IPS-20b (cell line): ENCODE results near the gene ABCG5.

Experiments
- H3K27ac ChIP-seq: one replicate; pipeline ENCODE4 v1.5.1; 2013; ENCODE audit warnings: low read length
- H3K27me3 ChIP-seq: 2 replicates; pipeline ENCODE4 v1.6.1; 2013; ENCODE audit warnings: mild to moderate bottlenecking, low read length, inconsistent platforms; ENCODE audit not compliant: insufficient read depth
- H3K36me3 ChIP-seq: 2 replicates; pipeline ENCODE4 v1.6.1; 2013; ENCODE audit warnings: low read depth, mild to moderate bottlenecking, inconsistent platforms, low read length, moderate library complexity; ENCODE audit not compliant: insufficient read depth
- H3K4me1 ChIP-seq: 2 replicates; pipeline ENCODE4 v1.6.1; 2013; ENCODE audit warnings: mild to moderate bottlenecking, control low read depth, inconsistent platforms, low read length, moderate library complexity; ENCODE audit not compliant: insufficient read depth
- H3K4me3 ChIP-seq: 2 replicates; pipeline ENCODE4 v1.5.1; 2013; ENCODE audit warnings: mild to moderate bottlenecking, low read length, inconsistent platforms
- H3K9ac ChIP-seq: 2 replicates; pipeline ENCODE4 v1.6.1; 2013; ENCODE audit warnings: low read depth, mild to moderate bottlenecking, inconsistent platforms, low read length, moderate library complexity
- H3K9me3 ChIP-seq: 2 replicates; pipeline ENCODE4 v1.6.1; 2013; ENCODE audit warnings: mild to moderate bottlenecking, low read depth, low read length, inconsistent platforms; ENCODE audit not compliant: insufficient read depth

The ABCG5 gene

GRCh38 chr2:43838560-43839267, at the start of gene ABCG5, which contains the start of gene ABCG8:
ABCG5 (minus strand) TSS chr2:43838839; CDS start chr2:43838679, 160 bp downstream.
ABCG8 (plus strand) TSS chr2:43838971; CDS start chr2:43839054, 83 bp downstream.
- H3K27ac ChIP-seq = no peak within 1 kb of the TSS
- H3K4me3 ChIP-seq = no peak within 1 kb of the TSS
- no peaks in the 10 kb centered on the region for H3K4me1 ChIP-seq
- H3K9me3 ChIP-seq = no peaks in the 10 kb centered on the region
- no peak within 1 kb of the TSS for H3K9ac ChIP-seq
- H3K27me3 ChIP-seq = no peaks in the 10 kb centered on the region
- no peaks in the 10 kb centered on the region for H3K36me3 ChIP-seq

GRCh38 chr2:43887176-43887575, 48.5 kb upstream of the ABCG5 start:
- no peaks in the 10 kb centered on the region for H3K9me3 ChIP-seq
- H3K36me3 ChIP-seq = peaks cover 61% of the 10 kb centered on the region
- H3K27ac ChIP-seq = no peak overlapping the region
- H3K4me1 ChIP-seq = no peaks in the 10 kb centered on the region
- H3K4me3 ChIP-seq = no peak overlapping the region
- no peak overlapping the region for H3K9ac ChIP-seq
- H3K27me3 ChIP-seq = no peaks in the 10 kb centered on the region

- H3K4me3 ChIP-seq = no peak overlapping the region
- no peak overlapping the region for H3K9ac ChIP-seq
- peaks cover 41% of the 10 kb centered on the region for H3K36me3 ChIP-seq
- H3K27me3 ChIP-seq = no peaks in the 10 kb centered on the region
- H3K27ac ChIP-seq = no peak overlapping the region
- no peaks in the 10 kb centered on the region for H3K4me1 ChIP-seq
- no peaks in the 10 kb centered on the region for H3K9me3 ChIP-seq
These were observed 46.5 kb upstream of the ABCG5 start for GRCh38 chr2:43885132-43885632.

DNA sequence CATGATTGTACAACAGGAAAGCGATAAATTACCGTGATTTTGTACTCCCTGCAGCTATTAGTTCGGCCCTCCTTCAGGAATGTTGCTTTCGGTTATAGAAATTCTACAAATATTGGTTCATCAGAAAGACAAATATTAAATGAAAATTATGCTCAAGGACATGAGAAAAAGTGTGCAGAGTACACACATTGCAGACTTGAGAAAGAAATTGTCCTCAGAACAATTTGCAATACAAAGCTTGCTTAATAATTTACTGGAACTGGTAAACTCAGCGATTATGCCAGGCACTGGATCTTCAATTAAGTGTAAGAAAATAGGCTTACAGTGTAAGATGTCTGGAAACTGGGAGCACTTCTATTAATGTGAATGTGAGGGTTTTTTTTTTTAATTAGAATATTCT, 46.0 kb upstream of the ABCG5 start:
- Histone ChIP-seq H3K36me3 (peaks cover 37% of the 10 kb centered on the region), H3K4me3 (no peak overlapping the region), H3K27me3 (no peaks in the 10 kb centered on the region), H3K9ac (no peak overlapping the region), H3K27ac (no peak overlapping the region), H3K9me3 (no peaks in the 10 kb centered on the region), H3K4me1 (no peaks in the 10 kb centered on the region)

DNA sequence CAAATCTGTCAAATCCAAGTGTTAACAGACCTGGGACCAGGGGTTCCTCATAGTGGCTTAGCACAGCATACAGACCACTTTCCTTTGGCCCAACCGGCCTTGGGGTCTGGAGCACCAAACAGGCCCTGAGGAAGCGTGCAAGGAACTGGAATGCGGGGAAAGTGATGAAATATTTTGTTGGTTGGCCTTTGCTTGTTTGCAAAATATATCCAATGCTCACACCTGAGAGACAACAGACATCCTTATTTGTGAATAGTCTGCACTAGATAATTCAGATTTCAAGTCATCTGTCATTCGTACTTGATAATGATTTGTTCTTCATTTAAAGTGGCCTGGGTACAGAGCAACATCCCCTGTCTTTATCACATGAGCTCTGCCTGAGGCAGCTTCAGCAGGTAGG, 43.7 kb upstream of the ABCG5 start:
- no peak overlapping the region for H3K27ac ChIP-seq
- H3K4me3 ChIP-seq = no peak overlapping the region
- peaks cover 13% of the 10 kb centered on the region for H3K36me3 ChIP-seq
- no peak overlapping the region for H3K9ac ChIP-seq
- no peaks in the 10 kb centered on the region for H3K27me3 ChIP-seq
- H3K4me1 ChIP-seq = no peaks in the 10 kb centered on the region
- H3K9me3 ChIP-seq = no peaks in the 10 kb centered on the region

- no peaks in the 10 kb centered on the region for H3K9me3 ChIP-seq
- no peak overlapping the region for H3K27ac ChIP-seq
- no peaks in the 10 kb centered on the region for H3K4me1 ChIP-seq
- no peaks in the 10 kb centered on the region; the same call in 1 of the 2 replicates for H3K36me3 ChIP-seq
- H3K27me3 ChIP-seq = no peaks in the 10 kb centered on the region
- H3K4me3 ChIP-seq = no peak overlapping the region
- no peak overlapping the region for H3K9ac ChIP-seq
These were observed 42.3 kb upstream of the ABCG5 start for GRCh38 chr2:43880952-43881351.

DNA sequence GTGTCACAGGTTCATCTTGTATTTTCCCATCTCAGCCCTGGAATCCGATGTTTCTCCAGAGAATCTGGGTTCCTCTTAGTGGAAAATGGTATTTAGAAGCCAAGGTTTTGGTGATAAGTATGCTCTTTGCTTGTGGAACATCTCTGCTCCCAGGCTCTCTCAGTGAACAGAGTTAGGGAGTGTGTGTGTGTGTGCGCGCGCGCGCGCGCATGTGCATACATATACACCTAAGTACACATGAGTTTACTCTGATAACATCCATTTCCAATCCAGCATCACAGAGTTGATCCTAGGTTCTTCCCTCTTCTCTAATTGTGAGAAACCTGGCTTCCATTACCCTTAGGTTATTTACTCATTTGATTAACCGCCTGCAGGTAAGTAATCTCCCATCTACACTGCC, 41.8 kb upstream of the ABCG5 start:
- H3K27me3 ChIP-seq = no peaks in the 10 kb centered on the region
- no peaks in the 10 kb centered on the region; the same call in 1 of the 2 replicates for H3K36me3 ChIP-seq
- no peaks in the 10 kb centered on the region for H3K4me1 ChIP-seq
- H3K9ac ChIP-seq = no peak overlapping the region
- no peak overlapping the region for H3K27ac ChIP-seq
- H3K4me3 ChIP-seq = no peak overlapping the region
- no peaks in the 10 kb centered on the region for H3K9me3 ChIP-seq

DNA sequence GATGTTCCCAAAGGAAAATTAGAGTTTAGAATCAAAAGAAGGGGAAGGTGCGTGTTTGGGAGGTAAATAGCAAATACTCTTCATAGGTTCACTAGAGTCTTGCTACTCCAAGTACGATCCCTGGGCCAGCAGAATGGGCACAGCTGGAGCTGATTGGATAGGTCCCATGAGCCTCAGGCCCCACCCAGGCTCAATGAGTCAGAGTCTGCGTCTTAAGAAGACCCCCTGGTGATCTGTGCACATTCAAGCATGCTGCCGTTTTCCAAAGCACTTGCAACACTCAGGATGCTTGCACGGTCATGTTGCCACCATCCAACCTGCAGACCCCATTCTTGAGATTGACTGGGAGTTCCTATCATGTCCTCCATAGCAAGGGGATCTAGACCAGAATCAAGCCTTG, 40.6 kb upstream of the ABCG5 start:
- Histone ChIP-seq H3K36me3 (no peaks in the 10 kb centered on the region), H3K4me1 (no peaks in the 10 kb centered on the region), H3K27me3 (no peaks in the 10 kb centered on the region), H3K9me3 (no peaks in the 10 kb centered on the region), H3K27ac (no peak overlapping the region), H3K9ac (no peak overlapping the region), H3K4me3 (no peak overlapping the region)

DNA sequence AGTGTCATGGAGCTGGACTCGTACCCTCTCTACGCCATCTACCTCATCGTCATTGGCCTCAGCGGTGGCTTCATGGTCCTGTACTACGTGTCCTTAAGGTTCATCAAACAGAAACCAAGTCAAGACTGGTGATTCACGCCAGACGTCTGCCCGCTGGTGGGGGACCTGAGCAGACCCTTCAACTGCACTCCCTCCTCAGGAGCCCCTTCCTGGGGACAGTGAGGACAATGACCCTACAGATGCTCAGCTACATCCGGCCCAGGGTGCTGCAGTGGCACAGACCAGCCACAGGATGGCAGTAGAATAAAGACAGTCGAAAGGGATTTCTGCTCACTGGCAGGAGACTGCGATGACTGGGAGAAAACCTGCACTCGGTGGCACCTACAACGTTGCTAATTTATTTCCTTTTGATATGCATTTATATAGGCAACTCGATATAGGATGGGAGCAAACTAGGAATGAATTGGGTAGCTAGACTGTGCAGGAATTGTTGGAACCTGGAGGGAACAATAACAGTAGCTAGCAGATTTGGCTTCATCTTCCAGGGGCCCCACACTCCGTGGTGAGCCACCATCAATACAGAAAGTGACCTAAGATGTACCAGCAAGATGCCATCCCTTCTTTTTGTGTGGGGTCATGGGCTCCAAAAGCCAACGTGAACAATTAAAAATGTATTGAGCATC, 39.3 kb upstream of the ABCG5 start:
- Histone ChIP-seq H3K27me3 (no peaks in the 10 kb centered on the region), H3K27ac (no peak overlapping the region), H3K36me3 (no peaks in the 10 kb centered on the region), H3K4me1 (no peaks in the 10 kb centered on the region), H3K4me3 (no peak overlapping the region), H3K9me3 (no peaks in the 10 kb centered on the region), H3K9ac (no peak overlapping the region)

- Histone ChIP-seq H3K9me3 (no peaks in the 10 kb centered on the region), H3K9ac (no peak overlapping the region), H3K4me3 (no peak overlapping the region), H3K27me3 (peaks cover 21% of the 10 kb centered on the region), H3K4me1 (no peaks in the 10 kb centered on the region), H3K36me3 (no peaks in the 10 kb centered on the region), H3K27ac (no peak overlapping the region)
These were observed 36.3 kb upstream of the ABCG5 start for GRCh38 chr2:43874776-43875451.

DNA sequence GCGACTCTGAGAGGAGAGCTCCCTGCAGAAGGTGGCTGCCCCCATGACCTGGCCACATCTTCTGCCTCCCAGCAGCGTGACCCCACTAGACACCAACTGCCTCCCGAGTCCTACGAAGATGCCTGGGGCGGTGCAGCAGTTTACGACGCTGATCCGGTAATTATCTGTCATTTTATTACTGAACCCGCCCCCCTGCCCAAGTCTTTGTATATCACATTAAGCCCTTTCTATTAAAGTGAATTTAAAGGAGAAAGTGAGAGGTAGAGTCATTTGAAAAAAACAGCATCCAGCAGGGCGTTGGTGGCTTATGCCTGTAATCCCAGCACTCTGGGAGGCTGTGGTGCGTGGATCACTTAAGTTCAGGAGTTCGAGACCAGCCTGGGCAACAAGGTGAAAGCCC, 33.5 kb upstream of the ABCG5 start:
- no peaks in the 10 kb centered on the region for H3K36me3 ChIP-seq
- no peak overlapping the region for H3K27ac ChIP-seq
- H3K27me3 ChIP-seq = peaks cover 45% of the 10 kb centered on the region
- H3K4me3 ChIP-seq = no peak overlapping the region
- H3K9me3 ChIP-seq = no peaks in the 10 kb centered on the region
- no peaks in the 10 kb centered on the region for H3K4me1 ChIP-seq
- no peak overlapping the region for H3K9ac ChIP-seq
